Activated CD4-positive, CD25-positive, alpha-beta regulatory T cell treated with anti-CD3 and anti-CD28 coated beads, Interleukin-2, amount 50 U/mL, for 72 hours (primary cell): ENCODE data around the gene NEK7.
A peak's percentile ranks its signal among the peaks of the same experiment; 100 is the strongest.
"Not testable (repeated sequence)": the region's sequence is repeated elsewhere in the genome, so short reads cannot be mapped to it uniquely, and the experiment has no call there.

Experiments used
- DNase-seq: peaks from one replicate; pipeline ENCODE4 v3.0.0; 2021

NEK7 gene

GRCh38 chr1:198156745-198157240 is at the start of gene NEK7:
NEK7 (plus strand) TSS chr1:198156998; CDS start chr1:198232581, 75,583 bp downstream.
- DNase-seq = peak; percentile 75

- DNase-seq = no peak
Measured at GRCh38 chr1:198107091-198107501, 49.7 kb upstream of the NEK7 start.

GRCh38 chr1:198108636-198109370 is 48.0 kb upstream of the NEK7 start:
- no peak for DNase-seq

DNA sequence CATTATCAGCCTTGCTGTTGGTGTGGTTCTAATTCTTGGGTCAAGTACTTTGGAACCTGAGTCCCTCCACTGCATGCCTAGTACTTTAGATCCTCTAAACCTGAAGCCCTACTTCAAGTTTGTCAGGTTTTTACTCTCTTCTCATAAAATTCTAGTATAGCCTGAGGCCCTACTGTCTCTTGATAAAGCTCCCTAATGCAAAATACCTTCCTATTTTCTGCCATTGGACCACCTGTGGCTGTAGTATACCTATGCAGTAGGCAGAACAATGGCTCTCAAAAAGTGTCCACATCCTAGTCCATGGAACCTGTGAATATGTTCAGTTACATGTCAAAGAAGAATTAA is 47.5 kb upstream of the NEK7 start:
- DNase-seq = no peak

DNA sequence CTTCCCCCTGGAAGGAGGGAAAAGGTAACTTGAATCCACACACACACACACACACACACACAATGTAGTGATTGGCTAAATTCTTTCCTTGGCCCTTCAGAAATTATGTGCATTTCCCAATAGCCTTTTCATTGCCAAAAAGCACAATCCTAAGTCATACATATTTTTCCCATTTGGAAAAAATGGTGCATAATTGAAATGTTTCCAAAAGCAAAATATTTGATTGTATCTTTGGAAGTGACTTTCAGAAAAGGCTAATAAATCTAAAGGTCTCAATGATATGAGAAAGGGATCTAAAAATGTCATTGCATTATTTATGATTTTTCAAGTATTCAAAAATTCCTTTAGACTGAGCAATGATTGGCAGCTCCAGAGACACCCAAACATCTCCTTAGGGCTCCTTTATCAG is 43.5 kb upstream of the NEK7 start:
- DNase-seq = no peak

GRCh38 chr1:198116069-198116468 is 40.7 kb upstream of the NEK7 start:
- DNase-seq = no peak

DNA sequence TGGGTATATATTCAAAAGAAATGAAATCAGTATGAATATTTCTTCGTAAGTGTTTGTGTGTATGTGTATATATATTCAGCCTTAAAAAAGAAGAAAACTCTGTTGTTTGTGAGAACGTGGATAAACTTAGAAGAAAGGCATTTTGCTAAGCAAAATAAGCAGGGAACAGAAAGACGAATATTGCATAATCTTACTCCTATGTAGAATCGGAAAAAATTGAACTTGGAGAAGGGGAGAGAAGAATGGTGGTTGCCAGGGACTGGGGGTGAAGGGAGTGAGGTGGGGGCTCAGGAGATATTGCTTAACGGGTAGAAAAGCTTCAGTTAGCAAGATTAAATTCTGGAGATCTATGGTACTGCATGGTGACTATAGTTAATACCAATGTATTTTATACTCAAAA is 40.3 kb upstream of the NEK7 start:
- DNase-seq = no peak

- no peak for DNase-seq
Measured at GRCh38 chr1:198117267-198117666, 39.5 kb upstream of the NEK7 start.

DNA sequence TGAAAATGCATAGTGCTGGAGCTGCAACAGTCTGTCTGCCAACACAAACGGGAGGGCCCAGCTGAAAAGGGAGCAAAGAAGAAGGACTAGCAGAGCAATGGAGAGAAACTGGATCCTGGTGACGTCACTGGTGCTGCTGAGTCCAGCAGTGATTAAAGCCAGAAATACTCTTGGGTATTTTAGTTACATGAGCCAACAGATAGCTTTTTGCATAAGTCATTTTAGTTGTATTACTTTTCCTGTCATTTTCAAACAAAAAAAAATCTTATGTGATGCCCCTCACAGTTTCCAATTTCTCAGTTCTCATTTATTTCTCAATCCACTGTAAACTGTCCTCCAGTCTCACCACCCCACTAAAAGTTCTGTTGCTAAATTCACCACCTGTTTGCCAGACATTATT is 38.7 kb upstream of the NEK7 start:
- no peak for DNase-seq

DNA sequence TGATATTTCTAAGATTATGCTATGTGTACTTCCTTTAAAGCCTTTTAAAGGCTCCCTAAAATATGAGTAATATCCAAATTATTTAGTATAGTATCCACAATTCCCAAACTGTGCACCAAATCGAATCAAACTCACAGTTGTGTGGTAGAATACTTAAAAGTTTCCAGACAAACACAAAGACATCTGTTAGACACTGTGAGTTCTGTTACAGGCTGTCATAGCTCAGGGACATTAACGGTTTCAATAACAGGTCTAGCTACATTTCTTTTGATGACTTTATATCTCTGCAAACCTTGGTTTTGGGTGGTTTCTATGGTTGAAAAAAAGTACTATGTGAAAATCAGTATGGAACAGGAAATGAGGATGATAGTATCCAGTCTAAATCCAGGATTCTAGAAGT is 36.9 kb upstream of the NEK7 start:
- DNase-seq = no peak

- no peak for DNase-seq
Measured at GRCh38 chr1:198121056-198121826, 35.6 kb upstream of the NEK7 start.

DNA sequence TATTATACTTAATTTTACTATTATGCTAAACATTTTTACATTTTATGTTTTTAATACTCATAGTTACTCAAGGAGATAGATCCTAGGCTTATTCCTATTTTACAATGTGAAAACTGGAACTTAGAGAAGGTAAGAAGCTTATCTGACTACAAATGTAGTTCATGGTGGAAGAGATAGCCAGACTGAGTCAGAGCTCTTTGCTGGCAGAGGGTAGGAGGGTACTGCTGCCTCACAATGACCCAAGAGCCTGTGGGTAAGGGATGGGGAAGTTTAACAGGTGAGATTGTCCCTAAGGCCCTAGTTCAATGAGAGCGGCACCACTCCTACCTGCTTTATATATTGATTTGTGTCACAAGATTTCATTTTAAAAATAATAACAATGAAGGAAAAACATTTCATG is 34.1 kb upstream of the NEK7 start:
- no peak for DNase-seq

- DNase-seq = no peak
Measured at GRCh38 chr1:198123133-198123532, 33.7 kb upstream of the NEK7 start.

- DNase-seq = no peak
Measured at GRCh38 chr1:198124673-198125072, 32.1 kb upstream of the NEK7 start.

- DNase-seq = no peak
Measured at GRCh38 chr1:198125995-198126735, 30.6 kb upstream of the NEK7 start.

DNA sequence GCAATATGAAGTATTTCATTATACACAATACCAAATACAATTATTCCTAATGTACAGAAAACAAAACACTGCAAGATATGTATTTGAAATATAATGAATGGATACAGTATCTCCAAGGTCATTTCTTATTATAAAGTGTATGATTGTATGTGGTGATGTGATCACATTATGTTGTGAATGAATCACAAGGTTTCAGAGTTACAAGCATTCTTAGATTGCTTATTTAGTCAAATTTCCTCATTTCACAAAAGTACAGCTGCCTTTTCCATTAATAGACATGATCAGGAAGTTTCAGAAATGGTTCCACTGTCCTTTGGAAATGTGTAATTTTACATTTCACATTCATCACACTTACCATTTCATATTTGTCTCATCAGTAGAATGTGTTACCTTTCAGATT is 28.3 kb upstream of the NEK7 start:
- DNase-seq = no peak

DNA sequence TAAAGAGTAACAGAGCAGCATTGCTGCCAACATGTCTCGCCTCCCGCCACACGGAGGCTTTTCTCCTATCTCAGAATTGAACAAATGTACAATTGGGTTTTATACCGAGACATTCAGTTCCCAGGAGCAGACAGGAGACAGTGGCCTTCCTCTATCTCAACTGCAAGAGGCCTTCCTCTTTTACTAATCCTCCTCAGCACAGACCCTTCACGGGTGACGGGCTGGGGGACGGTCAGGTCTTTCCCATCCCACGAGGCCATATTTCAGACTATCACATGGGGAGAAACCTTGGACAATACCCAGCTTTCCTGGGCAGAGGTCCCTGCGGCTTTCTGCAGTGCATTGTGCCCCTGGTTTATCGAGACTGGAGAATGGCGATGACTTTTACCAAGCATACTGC is 26.7 kb upstream of the NEK7 start:
- not testable (repeated sequence) for DNase-seq

DNA sequence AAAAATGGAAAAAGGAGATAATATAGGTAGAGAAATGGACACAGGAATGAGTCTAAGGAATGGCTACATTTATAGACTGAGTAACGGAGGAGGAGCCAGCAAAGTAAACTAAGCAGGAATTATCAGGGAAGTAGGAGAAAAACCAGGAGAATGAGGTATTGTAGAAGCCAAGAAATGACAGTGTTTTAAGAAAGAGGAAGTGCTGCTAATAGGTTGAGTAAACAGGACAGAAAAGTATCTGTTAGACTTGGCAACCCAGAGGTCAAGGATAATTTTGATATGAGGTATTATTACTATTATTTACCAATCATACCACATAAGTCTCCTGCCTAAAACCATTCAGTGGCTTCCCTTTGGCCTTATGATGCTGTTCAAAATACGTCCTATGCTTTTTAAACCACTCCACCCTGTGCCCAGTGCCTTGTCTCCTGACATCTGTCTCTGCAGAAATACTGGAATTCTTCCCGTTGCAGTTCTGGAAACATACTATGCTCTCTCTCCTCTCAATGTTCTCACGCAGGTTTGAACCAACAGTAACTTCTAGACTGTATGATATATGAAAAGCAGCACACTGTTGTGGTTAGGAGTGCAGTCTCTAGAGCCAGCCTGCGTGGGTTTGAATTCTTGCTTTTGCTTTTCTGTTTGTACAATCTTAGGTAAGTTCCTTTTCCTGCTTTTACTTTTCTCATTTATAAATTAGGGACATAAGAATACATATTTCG is 24.6 kb upstream of the NEK7 start:
- DNase-seq = no peak

DNA sequence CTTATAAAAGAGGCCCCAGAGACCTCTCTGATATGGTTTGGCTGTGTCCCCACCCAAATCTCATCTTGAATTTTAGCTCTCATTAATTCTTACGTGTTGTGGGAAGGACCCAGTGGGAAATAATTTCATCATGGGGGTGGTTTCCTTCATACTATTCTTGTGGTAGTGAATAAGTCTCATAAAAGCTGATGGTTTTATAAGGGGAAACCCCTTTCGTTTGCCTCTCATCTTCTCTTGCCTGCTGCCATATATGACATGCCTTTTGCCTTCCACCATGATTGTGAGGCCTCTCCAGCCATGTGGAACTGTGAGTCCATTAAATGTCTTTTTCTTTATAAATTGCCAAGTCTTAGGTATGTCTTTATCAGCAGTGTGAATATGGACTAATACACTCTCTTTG is 22.5 kb upstream of the NEK7 start:
- DNase-seq = no peak

- no peak for DNase-seq
Measured at GRCh38 chr1:198135366-198135765, 21.4 kb upstream of the NEK7 start.

DNA sequence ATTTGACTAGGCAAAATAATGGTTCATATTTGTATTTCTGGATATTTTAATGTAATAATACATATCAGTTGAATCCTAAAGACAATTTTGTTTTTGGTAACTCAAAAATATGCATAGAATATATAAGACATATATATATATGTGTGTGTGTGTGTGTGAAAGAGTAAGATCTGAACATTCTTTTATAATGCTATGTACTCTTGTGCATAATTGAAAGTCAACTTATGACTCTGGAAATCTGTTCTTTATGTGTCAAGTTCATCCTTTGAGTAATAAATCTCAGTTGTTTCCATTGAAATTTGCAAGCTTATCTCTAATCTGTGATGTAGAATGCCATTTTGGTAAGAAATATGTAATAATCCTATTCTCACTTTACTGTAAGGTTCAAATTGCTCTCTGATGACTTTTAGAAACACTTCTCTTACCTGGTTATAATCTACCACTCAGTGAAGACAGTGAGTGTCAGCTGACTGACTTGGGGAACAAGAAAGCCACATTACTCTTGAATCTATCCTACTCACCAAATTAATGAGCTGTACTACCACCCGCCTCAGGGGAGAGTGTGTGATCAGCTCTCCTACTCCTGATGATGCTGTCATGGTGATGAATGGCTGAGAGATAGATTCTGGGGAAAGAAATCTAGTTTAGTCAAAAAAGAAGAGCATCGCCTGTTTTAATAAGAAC is 15.0 kb upstream of the NEK7 start:
- DNase-seq = no peak

DNA sequence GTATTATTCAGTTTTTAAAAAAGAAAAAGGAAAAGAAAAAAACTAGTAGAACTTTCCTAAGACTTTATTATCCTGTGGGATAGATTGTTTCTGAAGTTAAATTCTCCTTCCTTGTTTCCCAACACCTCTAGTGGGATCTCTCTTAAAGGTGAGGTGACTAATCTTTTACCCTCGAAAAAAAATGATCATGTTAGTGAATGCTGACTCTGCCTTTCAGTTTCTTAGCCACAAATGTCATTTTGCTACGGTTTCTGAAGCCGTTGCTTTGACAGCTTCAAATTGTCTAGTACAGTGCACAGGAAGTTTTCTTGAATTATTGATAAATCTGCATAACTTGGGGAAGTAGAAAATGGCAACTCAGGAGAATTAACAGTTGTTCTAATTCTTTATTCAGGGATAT is 13.0 kb upstream of the NEK7 start:
- no peak for DNase-seq
